Measurements from ENCODE around the gene AKR1D1.
"Not testable (repeated sequence)": the region's sequence is repeated elsewhere in the genome, so short reads cannot be mapped to it uniquely, and the experiment has no call there.

AKR1D1 gene

GRCh38 chr7:138052696-138053095 is 23.6 kb upstream of the AKR1D1 start:
- Mint-ChIP-seq H3K27me3 (peaks cover 0 to 13% of the 10 kb centered on the region in 2 donors), H3K9me3 (peaks cover 4 to 8% of the 10 kb centered on the region in 2 donors), H3K36me3 (peaks cover 0 to 13% of the 10 kb centered on the region in 2 donors), H3K27ac (no peak overlapping the region), H3K4me3 (no peak overlapping the region), H3K4me1 (peaks cover 0 to 4% of the 10 kb centered on the region in 2 donors)
- DNase-seq (no peak), ATAC-seq (replicated peaks) (no peak)

- H3K9me3 Mint-ChIP-seq; H3K4me1 Mint-ChIP-seq; H3K4me3 Mint-ChIP-seq; H3K27ac Mint-ChIP-seq; DNase-seq; ATAC-seq (replicated peaks): not testable (repeated sequence)
- Mint-ChIP-seq H3K27me3 (peaks cover 0 to 13% of the 10 kb centered on the region in 2 donors), H3K36me3 (peaks cover 0 to 13% of the 10 kb centered on the region in 2 donors)
Observed at GRCh38 chr7:138055698-138056097, 20.6 kb upstream of the AKR1D1 start.

DNA sequence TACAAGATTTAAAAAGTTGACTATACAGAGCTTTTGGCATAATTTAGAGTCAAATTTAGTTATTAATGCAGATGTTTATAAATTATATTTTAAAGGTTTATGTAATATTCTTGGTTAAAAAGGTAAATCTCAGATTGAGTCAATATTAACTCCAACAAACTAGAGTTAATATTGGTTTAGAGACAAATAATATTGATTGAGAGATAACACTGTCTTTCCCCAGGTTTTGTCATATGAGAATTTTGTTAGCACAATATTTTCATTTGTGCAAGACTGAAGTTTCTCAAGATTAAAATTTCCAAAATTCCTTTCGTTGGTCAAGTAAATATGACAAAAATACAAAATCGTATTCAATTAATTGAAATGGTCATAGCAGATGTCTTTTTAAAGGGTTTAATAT is 12.9 kb upstream of the AKR1D1 start:
- H3K27ac Mint-ChIP-seq = no peak overlapping the region
- no peak overlapping the region for H3K4me3 Mint-ChIP-seq
- H3K9me3 Mint-ChIP-seq = no peaks in the 10 kb centered on the region
- H3K36me3 Mint-ChIP-seq = no peaks in the 10 kb centered on the region
- H3K4me1 Mint-ChIP-seq = peaks cover 3 to 15% of the 10 kb centered on the region in 2 donors
- DNase-seq (no peak), ATAC-seq (replicated peaks) (no peak)
- peaks cover 0 to 4% of the 10 kb centered on the region in 2 donors for H3K27me3 Mint-ChIP-seq

DNA sequence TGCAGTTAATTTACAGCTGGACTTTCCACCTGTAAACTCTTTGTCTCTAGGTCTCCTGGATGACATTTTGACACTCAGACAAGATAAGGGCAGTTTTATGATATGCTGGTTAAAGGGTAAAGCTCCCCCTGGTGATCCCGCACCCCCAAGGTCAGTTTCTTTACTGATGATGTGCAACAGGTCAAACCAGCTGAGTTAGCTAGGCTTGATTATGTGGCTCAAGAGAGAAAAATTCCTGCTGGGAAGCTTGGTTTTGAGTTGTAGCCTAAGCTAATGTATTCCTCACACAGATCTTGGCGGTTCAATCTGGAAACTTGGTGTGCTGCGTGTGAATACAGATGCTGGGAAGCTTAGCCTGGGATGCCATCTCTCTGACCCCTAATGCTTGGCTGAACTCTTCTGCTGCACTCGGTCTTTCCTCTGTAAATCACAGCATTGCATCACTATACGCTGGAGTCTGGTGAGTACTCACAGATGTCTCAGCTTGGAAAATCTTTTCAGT is 11.4 kb upstream of the AKR1D1 start:
- no peaks in the 10 kb centered on the region for H3K9me3 Mint-ChIP-seq
- peaks cover 0 to 4% of the 10 kb centered on the region in 2 donors for H3K27me3 Mint-ChIP-seq
- H3K4me3 Mint-ChIP-seq = no peak overlapping the region
- ATAC-seq (replicated peaks) (no peak), DNase-seq (no peak)
- H3K4me1 Mint-ChIP-seq = peaks cover 3 to 15% of the 10 kb centered on the region in 2 donors
- no peak overlapping the region for H3K27ac Mint-ChIP-seq
- H3K36me3 Mint-ChIP-seq = no peaks in the 10 kb centered on the region

DNA sequence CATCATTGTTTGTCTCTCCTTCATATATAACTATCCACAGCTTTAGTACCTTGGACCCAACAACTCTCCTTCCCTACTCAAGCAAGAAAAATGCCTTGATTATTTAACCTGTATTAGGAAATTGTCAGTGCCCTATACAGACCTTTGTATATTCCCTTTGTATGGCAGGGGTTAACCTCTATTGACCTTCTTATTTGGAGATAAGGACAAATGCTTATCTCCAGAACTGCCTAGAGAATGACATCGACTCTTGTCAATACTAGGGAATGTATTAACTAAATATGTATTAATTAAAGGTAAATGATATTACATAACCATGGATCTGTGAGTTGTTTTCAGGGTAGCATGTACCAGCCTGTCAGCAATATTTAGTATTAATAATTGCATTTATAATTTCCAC is 10.4 kb upstream of the AKR1D1 start:
- Mint-ChIP-seq H3K4me3 (no peak overlapping the region), H3K27ac (no peak overlapping the region), H3K4me1 (peaks cover 7 to 20% of the 10 kb centered on the region in 2 donors), H3K9me3 (no peaks in the 10 kb centered on the region), H3K27me3 (peaks cover 0 to 4% of the 10 kb centered on the region in 2 donors), H3K36me3 (no peaks in the 10 kb centered on the region)
- ATAC-seq (replicated peaks) (no peak), DNase-seq (no peak)

- ATAC-seq (replicated peaks) (peak; percentile 66 to 73), DNase-seq (no peak)
- Mint-ChIP-seq H3K36me3 (no peaks in the 10 kb centered on the region), H3K4me3 (peak overlapping the region in 1 of 2 donors; percentile 2), H3K27ac (no peak overlapping the region), H3K9me3 (no peaks in the 10 kb centered on the region), H3K4me1 (peaks cover 9 to 25% of the 10 kb centered on the region in 2 donors), H3K27me3 (peaks cover 0 to 4% of the 10 kb centered on the region in 2 donors)
Observed at GRCh38 chr7:138066954-138067394, 9.3 kb upstream of the AKR1D1 start.

GRCh38 chr7:138067774-138068173 is 8.5 kb upstream of the AKR1D1 start:
- Mint-ChIP-seq H3K4me3 (no peak overlapping the region), H3K27me3 (peaks cover 0 to 4% of the 10 kb centered on the region in 2 donors), H3K9me3 (peaks cover 0 to 2% of the 10 kb centered on the region in 2 donors), H3K4me1 (peaks cover 9 to 30% of the 10 kb centered on the region in 2 donors), H3K36me3 (peaks cover 0 to 2% of the 10 kb centered on the region in 2 donors), H3K27ac (no peak overlapping the region)
- ATAC-seq (replicated peaks) = no peak
- DNase-seq = no peak

DNA sequence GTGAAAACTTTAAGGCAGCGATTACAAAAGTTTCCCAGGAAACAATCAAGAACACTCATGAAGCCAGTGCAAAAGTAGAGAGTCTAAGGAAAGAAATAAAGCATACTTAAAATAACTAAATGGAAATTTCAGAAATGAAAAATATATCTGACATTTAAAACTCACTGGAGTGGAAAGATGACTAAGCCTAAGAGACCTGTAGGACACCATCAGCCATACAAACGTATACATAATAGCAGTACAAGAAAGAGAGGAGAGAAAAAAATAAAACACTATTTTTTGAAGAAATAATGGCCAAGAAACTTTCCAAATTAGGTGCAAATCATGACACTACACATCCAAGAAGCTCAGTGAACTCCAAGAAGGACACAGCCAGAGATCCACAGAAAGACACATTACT is 5.4 kb upstream of the AKR1D1 start:
- Mint-ChIP-seq H3K36me3 (peaks cover 7 to 12% of the 10 kb centered on the region in 2 donors), H3K27ac (peak overlapping the region; percentile 82), H3K4me1 (peaks cover 31 to 55% of the 10 kb centered on the region in 2 donors), H3K27me3 (no peaks in the 10 kb centered on the region), H3K9me3 (peaks cover 11 to 14% of the 10 kb centered on the region in 2 donors), H3K4me3 (peak overlapping the region; percentile 22 to 39)
- ATAC-seq (replicated peaks) (peak; percentile 88), DNase-seq (no peak)

DNA sequence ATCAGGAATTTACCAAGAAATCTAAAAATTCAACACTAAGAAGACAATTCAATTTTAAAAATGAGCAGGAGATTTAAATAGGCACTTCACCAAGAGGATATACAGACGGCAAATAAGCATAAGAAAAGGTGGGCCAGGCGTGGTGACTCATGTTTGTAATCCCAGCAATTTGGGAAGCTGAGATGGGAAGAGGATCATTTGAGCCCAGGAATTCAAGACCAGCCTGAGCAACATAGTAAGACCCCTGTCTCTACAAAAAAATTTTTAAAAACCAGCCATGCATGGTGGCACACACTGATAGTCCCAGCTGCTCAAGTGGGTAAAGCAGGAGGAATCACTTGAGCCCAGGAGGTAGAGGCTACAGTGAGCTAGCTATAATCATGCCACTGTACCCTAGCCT is 3.5 kb upstream of the AKR1D1 start:
- H3K36me3 Mint-ChIP-seq = peaks cover 10 to 16% of the 10 kb centered on the region in 2 donors
- H3K9me3 Mint-ChIP-seq = peaks cover 17 to 20% of the 10 kb centered on the region in 2 donors
- DNase-seq (no peak), ATAC-seq (replicated peaks) (no peak)
- H3K27me3 Mint-ChIP-seq = no peaks in the 10 kb centered on the region
- H3K27ac Mint-ChIP-seq = no peak overlapping the region
- peaks cover 27 to 45% of the 10 kb centered on the region in 2 donors for H3K4me1 Mint-ChIP-seq
- no peak overlapping the region for H3K4me3 Mint-ChIP-seq

GRCh38 chr7:138074121-138074520 is 2.1 kb upstream of the AKR1D1 start:
- no peaks in the 10 kb centered on the region for H3K27me3 Mint-ChIP-seq
- no peak for ATAC-seq (replicated peaks)
- peak overlapping the region; percentile 27 to 48 for H3K4me3 Mint-ChIP-seq
- H3K36me3 Mint-ChIP-seq = peaks cover 10 to 16% of the 10 kb centered on the region in 2 donors
- no peak for DNase-seq
- H3K27ac Mint-ChIP-seq = no peak overlapping the region
- H3K9me3 Mint-ChIP-seq = peaks cover 19 to 20% of the 10 kb centered on the region in 2 donors
- peaks cover 29 to 44% of the 10 kb centered on the region in 2 donors for H3K4me1 Mint-ChIP-seq

DNA sequence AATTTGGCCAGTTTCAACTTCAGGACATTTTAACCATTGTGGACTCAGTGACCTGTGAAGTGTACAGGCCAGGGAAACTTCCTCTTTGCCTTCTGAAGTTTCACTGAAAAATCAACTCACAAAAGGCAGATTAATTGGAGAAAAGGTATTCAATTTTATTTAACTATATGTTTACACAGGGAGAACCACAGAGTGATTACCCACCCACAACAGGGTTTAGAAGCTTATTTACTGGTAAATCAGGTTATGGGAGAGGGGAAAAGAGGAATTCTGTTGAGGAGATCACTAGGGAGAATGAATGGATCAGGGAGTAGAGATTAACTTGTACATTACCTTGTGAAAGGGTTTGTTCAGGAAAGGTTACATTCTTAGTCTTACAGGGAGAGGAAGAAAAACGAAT is 1.7 kb upstream of the AKR1D1 start:
- peaks cover 19 to 20% of the 10 kb centered on the region in 2 donors for H3K9me3 Mint-ChIP-seq
- no peak for DNase-seq
- H3K36me3 Mint-ChIP-seq = peaks cover 10 to 16% of the 10 kb centered on the region in 2 donors
- peak overlapping the region; percentile 34 for H3K27ac Mint-ChIP-seq
- H3K27me3 Mint-ChIP-seq = no peaks in the 10 kb centered on the region
- H3K4me3 Mint-ChIP-seq = peak overlapping the region in 1 of 2 donors; percentile 30
- ATAC-seq (replicated peaks) = no peak
- peaks cover 30 to 46% of the 10 kb centered on the region in 2 donors for H3K4me1 Mint-ChIP-seq

- Mint-ChIP-seq H3K4me3 (no peak overlapping the region), H3K27ac (peak overlapping the region; percentile 73), H3K27me3 (no peaks in the 10 kb centered on the region), H3K9me3 (peaks cover 19 to 20% of the 10 kb centered on the region in 2 donors), H3K36me3 (peaks cover 10 to 16% of the 10 kb centered on the region in 2 donors), H3K4me1 (peaks cover 30 to 45% of the 10 kb centered on the region in 2 donors)
- peak; percentile 53 to 66 for ATAC-seq (replicated peaks)
- DNase-seq = no peak
Observed at GRCh38 chr7:138075350-138075749, 909 bp upstream of the AKR1D1 start.

DNA sequence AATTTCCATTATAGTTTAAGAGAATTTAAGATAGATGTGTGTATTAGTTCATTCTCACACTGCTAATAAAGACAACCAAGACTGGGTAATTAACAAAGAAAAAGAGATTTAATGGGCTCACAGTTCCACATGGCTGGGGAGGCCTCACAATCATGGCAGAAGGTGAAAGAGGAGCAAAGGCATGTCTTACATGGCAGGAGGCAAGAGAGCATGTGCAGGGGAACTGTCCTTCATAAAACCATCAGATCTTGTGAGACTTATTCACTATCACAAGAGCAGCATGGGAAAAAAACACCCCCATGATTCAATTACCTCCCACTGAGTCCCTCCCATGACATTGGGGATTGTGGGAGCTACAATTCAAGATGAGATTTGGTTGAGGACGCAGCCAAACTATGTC is 473 bp upstream of the AKR1D1 start:
- H3K4me1 Mint-ChIP-seq = peaks cover 27 to 41% of the 10 kb centered on the region in 2 donors
- ATAC-seq (replicated peaks); H3K4me3 Mint-ChIP-seq; DNase-seq; H3K27ac Mint-ChIP-seq; H3K27me3 Mint-ChIP-seq: not testable (repeated sequence)
- H3K9me3 Mint-ChIP-seq = peaks cover 19 to 20% of the 10 kb centered on the region in 2 donors
- H3K36me3 Mint-ChIP-seq = peaks cover 10 to 16% of the 10 kb centered on the region in 2 donors

GRCh38 chr7:138077809-138078208 is 1.6 kb downstream of the AKR1D1 start:
- Mint-ChIP-seq H3K9me3 (peaks cover 17 to 20% of the 10 kb centered on the region in 2 donors), H3K4me3 (no peak overlapping the region), H3K4me1 (peaks cover 25 to 30% of the 10 kb centered on the region in 2 donors), H3K27ac (no peak overlapping the region), H3K27me3 (no peaks in the 10 kb centered on the region), H3K36me3 (peaks cover 9 to 16% of the 10 kb centered on the region in 2 donors)
- DNase-seq = no peak
- no peak for ATAC-seq (replicated peaks)

DNA sequence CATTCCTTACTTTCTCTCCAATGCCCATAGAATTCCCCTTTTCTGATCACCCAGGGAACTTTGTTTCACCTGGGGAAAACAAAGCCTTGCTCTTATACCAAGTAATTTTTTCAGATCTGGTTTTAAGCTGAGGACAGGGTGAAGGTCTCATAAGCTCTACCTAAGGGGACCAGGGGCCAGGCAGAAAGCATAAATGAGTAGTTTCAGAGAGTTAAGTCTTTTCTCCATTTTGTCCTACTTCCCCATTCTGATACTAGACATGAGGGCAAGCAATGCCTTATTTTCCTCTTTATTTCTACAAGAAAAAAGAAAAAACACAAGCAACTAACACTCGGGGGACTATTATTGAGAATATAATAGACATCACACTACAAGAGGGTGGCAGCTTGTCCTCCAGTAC is 2.9 kb downstream of the AKR1D1 start:
- H3K9me3 Mint-ChIP-seq = peaks cover 15 to 17% of the 10 kb centered on the region in 2 donors
- no peak overlapping the region for H3K4me3 Mint-ChIP-seq
- no peak for DNase-seq
- H3K4me1 Mint-ChIP-seq = peaks cover 19 to 23% of the 10 kb centered on the region in 2 donors
- H3K36me3 Mint-ChIP-seq = peaks cover 6 to 13% of the 10 kb centered on the region in 2 donors
- H3K27me3 Mint-ChIP-seq = no peaks in the 10 kb centered on the region
- ATAC-seq (replicated peaks) = peak; percentile 68 to 80
- H3K27ac Mint-ChIP-seq = no peak overlapping the region
